ENCODE data around the gene ACSS2.

ACSS2 gene

DNA sequence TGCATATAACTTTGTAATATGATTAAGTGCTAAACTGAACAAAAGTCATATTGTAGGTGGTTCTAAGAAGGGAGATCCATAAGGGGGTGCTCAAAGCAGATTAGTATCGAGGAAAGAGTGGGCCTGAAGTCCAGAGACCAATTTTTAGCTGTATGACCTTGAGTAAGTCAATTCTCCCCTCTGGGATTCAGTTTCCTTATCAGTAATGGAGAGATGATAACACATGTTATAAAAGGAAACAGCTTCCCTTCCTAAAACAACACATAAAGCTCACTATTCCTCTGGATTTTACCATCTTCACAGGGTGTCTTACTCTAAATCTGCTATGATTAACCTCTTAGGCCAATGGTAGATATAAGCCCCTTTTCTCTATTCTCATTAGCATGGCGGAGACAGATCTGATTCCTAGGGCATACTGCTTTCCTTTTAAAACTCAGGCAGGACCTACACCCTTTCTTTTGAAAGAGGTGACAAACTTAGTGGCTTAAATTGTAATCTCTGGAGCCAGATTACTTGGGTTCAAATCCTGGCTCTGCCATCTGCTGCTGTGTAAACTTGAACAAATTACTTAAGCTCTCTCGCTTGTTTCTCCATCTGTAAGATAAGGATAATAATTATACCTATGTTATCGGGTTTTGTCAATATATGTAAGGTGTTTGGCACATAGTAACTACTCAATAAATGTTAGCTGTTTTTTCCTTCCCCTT is 39.5 kb downstream of the ACSS2 start:
- Histone ChIP-seq H3K4me3 (ENCODE audit: low read depth in 1 of 2, low read length in 2 of 2) (no peak overlapping the region), H3K4me1 (ENCODE audit: insufficient read depth, low read length) (peaks cover 6% of the 10 kb centered on the region), H3K79me2 (ENCODE audit: insufficient read depth, low read length) (no peaks in the 10 kb centered on the region), H2AFZ (ENCODE audit: low read depth, low read length) (no peak overlapping the region), H3K27ac (ENCODE audit: low read length) (no peak overlapping the region), H3K4me2 (ENCODE audit: insufficient read depth, low read length) (no peak overlapping the region), H3K36me3 (ENCODE audit: insufficient read depth, low read length) (no peaks in the 10 kb centered on the region), H3K27me3 (ENCODE audit: insufficient read depth, low read length, poor library complexity) (no peaks in the 10 kb centered on the region), H3K9me3 (ENCODE audit: insufficient read depth, low read length, severe bottlenecking) (no peaks in the 10 kb centered on the region), H4K20me1 (ENCODE audit: insufficient read depth, low read length) (no peaks in the 10 kb centered on the region), H3K9ac (ENCODE audit: low read depth, low read length) (no peak overlapping the region)
- DNase-seq (no peak), ATAC-seq (ENCODE audit: insufficient read depth, low read depth) (no peak)
- TF ChIP-seq, protein P1, sequence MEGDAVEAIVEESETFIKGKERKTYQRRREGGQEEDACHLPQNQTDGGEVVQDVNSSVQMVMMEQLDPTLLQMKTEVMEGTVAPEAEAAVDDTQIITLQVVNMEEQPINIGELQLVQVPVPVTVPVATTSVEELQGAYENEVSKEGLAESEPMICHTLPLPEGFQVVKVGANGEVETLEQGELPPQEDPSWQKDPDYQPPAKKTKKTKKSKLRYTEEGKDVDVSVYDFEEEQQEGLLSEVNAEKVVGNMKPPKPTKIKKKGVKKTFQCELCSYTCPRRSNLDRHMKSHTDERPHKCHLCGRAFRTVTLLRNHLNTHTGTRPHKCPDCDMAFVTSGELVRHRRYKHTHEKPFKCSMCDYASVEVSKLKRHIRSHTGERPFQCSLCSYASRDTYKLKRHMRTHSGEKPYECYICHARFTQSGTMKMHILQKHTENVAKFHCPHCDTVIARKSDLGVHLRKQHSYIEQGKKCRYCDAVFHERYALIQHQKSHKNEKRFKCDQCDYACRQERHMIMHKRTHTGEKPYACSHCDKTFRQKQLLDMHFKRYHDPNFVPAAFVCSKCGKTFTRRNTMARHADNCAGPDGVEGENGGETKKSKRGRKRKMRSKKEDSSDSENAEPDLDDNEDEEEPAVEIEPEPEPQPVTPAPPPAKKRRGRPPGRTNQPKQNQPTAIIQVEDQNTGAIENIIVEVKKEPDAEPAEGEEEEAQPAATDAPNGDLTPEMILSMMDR (IDR thresholded peaks at IDR 0.05; ENCODE audit: borderline replicate concordance, extremely low read depth, low read length, poor library complexity, severe bottlenecking) = no peak
- no peak for TF ChIP-seq EZH2 (IDR thresholded peaks at IDR 0.05; ENCODE audit: borderline replicate concordance, low read depth, low read length, severe bottlenecking)

DNA sequence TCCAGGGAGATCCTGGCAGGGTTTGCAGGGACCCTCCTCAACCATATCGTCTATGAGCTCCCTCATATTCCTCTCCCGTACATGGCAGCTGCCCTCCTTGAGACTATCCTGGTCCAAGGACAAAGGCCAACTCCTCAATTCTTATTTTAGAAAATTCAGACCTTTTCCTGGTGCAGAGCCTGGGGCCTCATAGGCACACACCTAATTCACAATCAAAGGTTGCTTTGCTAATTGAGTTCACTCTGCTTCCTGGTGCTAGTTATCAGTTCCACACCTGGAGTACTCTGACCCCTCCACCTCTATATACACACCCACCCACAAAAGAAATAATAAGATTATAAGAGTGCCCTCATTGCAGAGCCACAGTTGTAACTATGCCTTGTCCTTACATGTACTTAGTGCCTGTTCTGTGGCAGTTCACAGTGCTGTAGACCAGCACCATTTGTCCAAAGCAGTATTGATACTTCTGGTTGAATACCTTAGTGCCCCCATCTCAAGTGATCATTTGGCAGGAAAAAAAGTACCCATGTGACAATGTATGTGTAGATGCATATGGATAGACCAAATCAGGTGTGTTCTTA is 40.5 kb downstream of the ACSS2 start:
- Histone ChIP-seq H2AFZ (ENCODE audit: low read depth, low read length) (no peak overlapping the region), H3K79me2 (ENCODE audit: insufficient read depth, low read length) (no peaks in the 10 kb centered on the region), H3K9ac (ENCODE audit: low read depth, low read length) (no peak overlapping the region), H3K4me3 (ENCODE audit: low read depth in 1 of 2, low read length in 2 of 2) (no peak overlapping the region), H3K4me1 (ENCODE audit: insufficient read depth, low read length) (peaks cover 6% of the 10 kb centered on the region), H3K27me3 (ENCODE audit: insufficient read depth, low read length, poor library complexity) (no peaks in the 10 kb centered on the region), H4K20me1 (ENCODE audit: insufficient read depth, low read length) (no peaks in the 10 kb centered on the region), H3K9me3 (ENCODE audit: insufficient read depth, low read length, severe bottlenecking) (no peaks in the 10 kb centered on the region), H3K4me2 (ENCODE audit: insufficient read depth, low read length) (no peak overlapping the region), H3K27ac (ENCODE audit: low read length) (no peak overlapping the region), H3K36me3 (ENCODE audit: insufficient read depth, low read length) (no peaks in the 10 kb centered on the region)
- DNase-seq (no peak), ATAC-seq (ENCODE audit: insufficient read depth, low read depth) (no peak)
- TF ChIP-seq, protein P1 (IDR thresholded peaks at IDR 0.05; ENCODE audit: borderline replicate concordance, extremely low read depth, low read length, poor library complexity, severe bottlenecking) = no peak
- no peak for TF ChIP-seq EZH2 (IDR thresholded peaks at IDR 0.05; ENCODE audit: borderline replicate concordance, low read depth, low read length, severe bottlenecking)

DNA sequence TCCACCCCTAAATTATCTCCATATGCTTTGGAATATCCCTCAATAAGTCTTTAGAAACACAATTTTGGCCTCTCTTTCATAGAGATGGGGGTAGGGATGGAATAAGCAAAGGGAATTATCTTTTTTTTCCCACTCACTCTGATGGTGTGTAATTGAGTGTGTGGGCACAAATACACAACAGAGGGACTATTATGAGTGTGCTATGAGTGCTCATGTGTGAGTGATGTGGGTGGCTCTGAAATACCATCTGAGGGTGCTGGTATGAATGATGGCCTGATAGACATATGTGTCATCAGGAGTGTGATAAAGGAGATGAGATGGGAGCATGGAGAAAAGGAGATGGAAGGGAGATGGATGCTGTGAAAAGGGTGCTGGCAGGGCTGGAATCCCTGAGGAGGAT is 43.6 kb downstream of the ACSS2 start:
- H3K27me3 ChIP-seq (ENCODE audit: insufficient read depth, low read length, poor library complexity) = no peaks in the 10 kb centered on the region
- H3K4me1 ChIP-seq (ENCODE audit: insufficient read depth, low read length) = peaks cover 6% of the 10 kb centered on the region
- H3K27ac ChIP-seq (ENCODE audit: low read length) = no peak overlapping the region
- TF ChIP-seq, protein P1 (IDR thresholded peaks at IDR 0.05; ENCODE audit: borderline replicate concordance, extremely low read depth, low read length, poor library complexity, severe bottlenecking) = no peak
- no peak for TF ChIP-seq EZH2 (IDR thresholded peaks at IDR 0.05; ENCODE audit: borderline replicate concordance, low read depth, low read length, severe bottlenecking)
- no peaks in the 10 kb centered on the region for H3K79me2 ChIP-seq (ENCODE audit: insufficient read depth, low read length)
- ATAC-seq (ENCODE audit: insufficient read depth, low read depth) (no peak), DNase-seq (no peak)
- no peaks in the 10 kb centered on the region for H4K20me1 ChIP-seq (ENCODE audit: insufficient read depth, low read length)
- no peak overlapping the region for H3K4me2 ChIP-seq (ENCODE audit: insufficient read depth, low read length)
- no peaks in the 10 kb centered on the region for H3K9me3 ChIP-seq (ENCODE audit: insufficient read depth, low read length, severe bottlenecking)
- no peaks in the 10 kb centered on the region for H3K36me3 ChIP-seq (ENCODE audit: insufficient read depth, low read length)
- H2AFZ ChIP-seq (ENCODE audit: low read depth, low read length) = no peak overlapping the region
- H3K4me3 ChIP-seq (ENCODE audit: low read depth in 1 of 2, low read length in 2 of 2) = no peak overlapping the region
- no peak overlapping the region for H3K9ac ChIP-seq (ENCODE audit: low read depth, low read length)

Data from DND-41 (cell line).